H1 (cell line): ENCODE data around the gene PRDM15. TPM values are rescaled to one million over a fixed set of nuclear protein-coding genes. Genes with fewer than 3 reads are reported as not detected.

Experiments
- HDAC2 ChIP-seq, 2 experiments: fragments of 300-600 bp in 1 of 2; sonication (generic) in 1 of 2; IDR thresholded peaks; 2 replicates each; pipeline ENCODE4 v1.6.1; 2011 to 2012; ENCODE audit warnings: low read depth in 2 of 2, low read length in 2 of 2, mild to moderate bottlenecking in 2 of 2, moderate library complexity in 2 of 2, borderline replicate concordance in 1 of 2, inconsistent platforms in 1 of 2
- polyA plus RNA-seq, 7 experiments: library from polyadenylated mRNA; depleted of rRNA in 3 of 7; stranded (reverse) in 5 of 7; unstranded in 2 of 7; fragments of >200 nt in 5 of 7; fragments of 200-250 nt in 2 of 7; gene quantifications; 1 replicate in 5 of 7; 2 replicates in 1 of 7; 4 replicates in 1 of 7; pipeline versions ENCODE4 v1.2.1 to v1.2.3, GENCODE V29; 2011 to 2013; ENCODE audit warnings: missing spikeins in 2 of 7, mixed read lengths in 2 of 7
- total RNA-seq: library from RNA; stranded (reverse); fragmentation: NEBNext Ultra II Directional; extraction: Animal tissue kit (Norgen Biotek cat#: 25700); gene quantifications from 2 replicates; pipeline ENCODE4 v1.2.1, GENCODE V29; 2021

The PRDM15 gene
- total and polyA plus RNA-seq, 2 of the 8 experiments (the other 6 are each of a cell fraction or from before 2014, with no cell fraction given), result 9.7 to 10.5 TPM

DNA sequence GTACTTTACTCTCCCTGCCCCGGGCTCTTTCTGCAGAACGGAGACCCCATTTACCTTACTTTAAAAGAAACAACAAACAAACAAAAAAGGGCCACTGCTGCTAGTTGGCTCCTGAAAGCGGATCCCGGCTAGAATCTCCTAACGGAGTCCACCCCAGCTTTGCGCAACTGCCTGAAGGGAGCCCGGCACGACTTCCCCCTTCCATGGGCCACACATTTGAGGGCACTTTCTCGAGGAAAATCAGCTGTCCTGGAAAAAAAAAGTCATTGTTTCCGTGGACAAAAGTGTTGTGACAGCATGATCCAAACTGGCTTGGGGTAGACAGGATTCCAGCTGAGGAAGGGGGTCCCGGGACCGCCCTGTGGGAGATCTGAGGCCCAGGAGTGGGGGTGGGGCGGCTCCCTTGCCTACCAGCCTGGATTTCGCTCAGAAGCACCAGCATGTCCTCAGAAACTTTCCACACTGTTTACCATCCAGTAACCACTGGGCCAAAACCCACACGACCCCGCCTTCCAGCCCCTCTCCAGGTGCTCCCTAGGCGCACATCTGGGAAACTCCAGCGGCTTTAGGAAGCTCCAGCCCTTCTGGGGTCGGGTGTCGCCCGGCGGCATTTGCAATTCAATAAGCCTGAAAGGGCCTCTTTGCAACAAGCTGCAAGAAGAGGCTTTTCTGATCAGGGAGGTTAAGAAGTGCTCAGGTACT lies 117.1 kb downstream of the PRDM15 start (continued):
- TF ChIP-seq HDAC2 (IDR thresholded peaks at IDR 0.05; ENCODE audit: borderline replicate concordance in 1 of 2, low read depth in 2 of 2, low read length in 2 of 2), result peak in 1 of 2 experiments; percentile 87; a peak in 1 of 4 replicates
- TF ChIP-seq, all 59 proteins: peak for 14
